PC-9 (cell line): ENCODE measurements around the gene PUM1. TPM values are rescaled to one million over a fixed set of nuclear protein-coding genes. Genes with fewer than 3 reads are reported as not detected.

Experiments
- BruUV-seq: library from RNA; stranded (reverse); fragments of 400-500 nt; replicated peaks from 2 replicates; lab custom pipeline; 2021; lab: Mats Ljungman, UMichigan
- CTCF ChIA-PET: fragments of 300-600 bp; sonication (Branson Sonifier 250); formaldehyde crosslinking; loops from one replicate; lab custom pipeline; 2022; ENCODE audit warnings: antibody characterized with exemption; lab: Charles Lee
- POLR2A ChIA-PET: fragments of 300-600 bp; sonication (Branson Sonifier 250); formaldehyde crosslinking; loops from one replicate; lab custom pipeline; 2022; ENCODE audit warnings: antibody characterized with exemption; ENCODE audit not compliant: unreplicated experiment; lab: Charles Lee
- DNase-seq, 2 experiments: peaks; one replicate each; pipeline versions ENCODE4 v3.0.0 to v3.0.0-alpha.2; 2015 to 2022; ENCODE audit warnings: mixed read lengths in 1 of 2
- H2AFZ ChIP-seq: fragments of 200-600 bp; sonication (generic); 2 replicates; pipeline ENCODE4 v1.8.1; 2017; ENCODE audit warnings: antibody characterized with exemption
- H3F3A ChIP-seq: fragments of 200-600 bp; sonication (generic); 2 replicates; pipeline ENCODE4 v1.8.1; 2017; ENCODE audit warnings: antibody characterized with exemption, mild to moderate bottlenecking, low read depth; ENCODE audit not compliant: insufficient read depth
- H3K27ac ChIP-seq: fragments of 200-600 bp; sonication (generic); 2 replicates; pipeline ENCODE4 v1.6.1; 2016; ENCODE audit warnings: mixed run types
- H3K27me3 ChIP-seq: fragments of 200-600 bp; sonication (generic); 2 replicates; pipeline ENCODE4 v1.6.1; 2016; ENCODE audit warnings: low read depth, mixed run types; ENCODE audit not compliant: insufficient read depth
- H3K36me3 ChIP-seq: fragments of 200-600 bp; sonication (generic); 2 replicates; pipeline ENCODE4 v1.6.1; 2016; ENCODE audit warnings: low read depth, mixed run types
- H3K4me1 ChIP-seq: fragments of 200-600 bp; sonication (generic); replicated peaks from 2 replicates; pipeline ENCODE4 v1.6.1; 2016; ENCODE audit warnings: mixed run types; ENCODE audit not compliant: insufficient read depth
- H3K4me2 ChIP-seq: fragments of 200-600 bp; sonication (generic); 2 replicates; pipeline ENCODE4 v1.6.1; 2017; ENCODE audit warnings: mixed run types
- H3K4me3 ChIP-seq: fragments of 200-600 bp; sonication (generic); 2 replicates; pipeline ENCODE4 v1.6.1; 2016; ENCODE audit warnings: mixed run types
- H3K79me2 ChIP-seq: fragments of 200-600 bp; sonication (generic); 2 replicates; pipeline ENCODE4 v1.6.1; 2017; ENCODE audit warnings: low read depth, mixed run types
- H3K9me2 ChIP-seq: fragments of 200-600 bp; sonication (generic); 2 replicates; pipeline ENCODE4 v1.8.1; 2017; ENCODE audit warnings: mild to moderate bottlenecking; ENCODE audit not compliant: insufficient read depth
- H3K9me3 ChIP-seq: fragments of 200-600 bp; sonication (generic); 2 replicates; pipeline ENCODE4 v1.8.1; 2016; ENCODE audit warnings: low read depth; ENCODE audit not compliant: insufficient read depth
- H4K20me1 ChIP-seq: fragments of 200-600 bp; sonication (generic); 2 replicates; pipeline ENCODE4 v1.8.1; 2017; ENCODE audit not compliant: insufficient read depth
- EZH2 ChIP-seq: fragments of 200-600 bp; sonication (generic); IDR thresholded peaks from 2 replicates; pipeline ENCODE4 v1.8.0; 2017; ENCODE audit warnings: antibody characterized with exemption, low read depth
- intact Hi-C: fragments of 100-400 bp; cut with micrococcal nuclease; formaldehyde crosslinking; loops from one replicate; pipeline ENCODE4 v1.10.0; 2022; ENCODE audit not compliant: unreplicated experiment
- total RNA-seq: library from RNA; stranded (reverse); gene quantifications from 2 replicates; pipeline ENCODE4 v1.2.3, GENCODE V29; 2021
- TF ChIP-seq, protein P1 (sequence below): fragments of 200-600 bp; sonication (generic); conservative IDR thresholded peaks from 2 replicates; pipeline ENCODE4 v1.6.1; 2017; ENCODE audit warnings: mixed run types, antibody characterized with exemption, mild to moderate bottlenecking, moderate library complexity

Gene PUM1
- total RNA-seq, 1 experiment from 2014 or later, result 117 TPM

DNA sequence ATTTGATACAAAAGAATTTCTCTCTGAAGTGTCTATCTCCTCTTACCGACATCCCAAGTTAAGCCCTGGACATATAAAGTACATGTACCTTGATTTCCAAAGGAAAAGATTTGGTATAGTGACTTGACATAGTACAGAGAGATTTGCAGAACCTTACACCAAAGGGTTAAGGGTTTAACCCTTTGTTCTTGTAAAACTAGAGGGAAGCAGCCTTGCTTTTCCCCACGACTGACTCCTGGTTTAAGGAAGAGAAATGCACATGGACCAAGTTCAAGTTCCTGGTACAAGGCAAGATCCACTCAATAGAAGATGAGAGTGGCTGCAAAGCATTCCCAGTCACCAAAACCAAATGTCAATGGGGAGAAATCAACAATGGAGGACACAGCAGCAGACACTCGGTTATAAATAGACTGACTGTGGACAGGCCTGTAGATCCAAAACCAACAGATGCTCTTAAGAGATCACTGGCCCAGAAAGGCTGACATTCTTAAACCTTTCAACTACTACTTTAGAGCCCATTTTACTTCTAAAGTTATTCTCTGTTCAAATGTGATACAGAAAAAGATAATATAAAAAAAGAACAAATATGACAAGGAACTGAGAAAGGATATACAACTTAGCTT is 69.4 kb downstream of the PUM1 start:
- Histone ChIP-seq H4K20me1 (peaks cover 78% of the 10 kb centered on the region), H3K27ac (no peak overlapping the region), H3K4me3 (no peak overlapping the region), H3K36me3 (peaks cover 16% of the 10 kb centered on the region; the same call in 1 of the 2 replicates), H3K9me2 (no peaks in the 10 kb centered on the region), H3K9me3 (no peaks in the 10 kb centered on the region), H3F3A (peaks cover 5% of the 10 kb centered on the region; the same call in 1 of the 2 replicates), H3K27me3 (no peaks in the 10 kb centered on the region), H3K79me2 (peaks cover 86% of the 10 kb centered on the region), H3K4me1 (no peaks in the 10 kb centered on the region), H2AFZ (no peak overlapping the region), H3K4me2 (no peak overlapping the region)
- ChIA-PET CTCF (interaction anchor here (0.5 kb wide), 1 partner anchor 14 kb away, joined by 5 read pairs; no protein-coding TSS in a partner anchor), POLR2A (no interaction called here)
- no peak for TF ChIP-seq EZH2
- TF ChIP-seq, protein P1, sequence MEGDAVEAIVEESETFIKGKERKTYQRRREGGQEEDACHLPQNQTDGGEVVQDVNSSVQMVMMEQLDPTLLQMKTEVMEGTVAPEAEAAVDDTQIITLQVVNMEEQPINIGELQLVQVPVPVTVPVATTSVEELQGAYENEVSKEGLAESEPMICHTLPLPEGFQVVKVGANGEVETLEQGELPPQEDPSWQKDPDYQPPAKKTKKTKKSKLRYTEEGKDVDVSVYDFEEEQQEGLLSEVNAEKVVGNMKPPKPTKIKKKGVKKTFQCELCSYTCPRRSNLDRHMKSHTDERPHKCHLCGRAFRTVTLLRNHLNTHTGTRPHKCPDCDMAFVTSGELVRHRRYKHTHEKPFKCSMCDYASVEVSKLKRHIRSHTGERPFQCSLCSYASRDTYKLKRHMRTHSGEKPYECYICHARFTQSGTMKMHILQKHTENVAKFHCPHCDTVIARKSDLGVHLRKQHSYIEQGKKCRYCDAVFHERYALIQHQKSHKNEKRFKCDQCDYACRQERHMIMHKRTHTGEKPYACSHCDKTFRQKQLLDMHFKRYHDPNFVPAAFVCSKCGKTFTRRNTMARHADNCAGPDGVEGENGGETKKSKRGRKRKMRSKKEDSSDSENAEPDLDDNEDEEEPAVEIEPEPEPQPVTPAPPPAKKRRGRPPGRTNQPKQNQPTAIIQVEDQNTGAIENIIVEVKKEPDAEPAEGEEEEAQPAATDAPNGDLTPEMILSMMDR, result no peak
- BruUV-seq, result no TSS peak
- intact Hi-C loops, result no loop called here
- DNase-seq, result no peak

DNA sequence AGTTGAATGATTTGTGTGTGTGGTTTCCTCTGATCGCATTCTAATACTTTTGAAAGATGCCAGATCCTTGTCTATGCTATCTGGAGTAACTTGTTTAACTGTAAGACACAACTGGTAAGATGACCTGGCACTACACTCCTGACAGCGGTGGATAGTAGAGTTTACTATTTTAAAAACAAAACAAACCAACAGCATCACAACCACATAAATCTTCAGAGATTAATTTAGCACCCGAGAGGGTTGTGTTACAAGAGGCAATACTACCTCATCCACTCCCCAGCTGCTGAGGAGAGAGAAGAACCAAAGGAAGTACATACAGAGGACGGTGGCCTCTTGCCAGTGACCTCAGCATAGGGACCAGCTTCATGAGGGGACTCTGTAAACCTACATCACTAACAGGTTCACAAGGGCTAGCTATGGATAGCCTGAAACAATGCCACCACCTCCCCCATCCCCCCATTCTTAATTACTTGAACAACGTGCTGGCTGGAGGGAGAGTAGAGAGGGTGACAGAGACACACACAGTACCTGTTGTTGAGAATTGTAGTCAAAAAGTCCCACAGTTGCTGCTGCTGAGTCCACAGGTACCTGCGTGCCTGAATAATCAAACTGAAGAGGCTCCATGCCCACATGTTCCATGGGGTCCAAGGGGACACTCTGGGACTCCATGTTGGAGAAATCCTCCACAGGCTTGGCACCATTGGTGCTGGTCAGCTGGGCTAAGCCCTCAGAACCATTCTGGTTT is 73.5 kb downstream of the PUM1 start:
- Histone ChIP-seq H4K20me1 (peaks cover 84% of the 10 kb centered on the region), H3K27ac (no peak overlapping the region), H3K4me2 (no peak overlapping the region), H3K9me3 (no peaks in the 10 kb centered on the region), H3K4me1 (no peaks in the 10 kb centered on the region), H3K79me2 (peaks cover 88% of the 10 kb centered on the region), H3F3A (peaks cover 17% of the 10 kb centered on the region), H3K27me3 (no peaks in the 10 kb centered on the region), H2AFZ (no peak overlapping the region), H3K36me3 (peaks cover 12% of the 10 kb centered on the region; the same call in 1 of the 2 replicates), H3K4me3 (no peak overlapping the region), H3K9me2 (no peaks in the 10 kb centered on the region)
- no TSS peak for BruUV-seq
- intact Hi-C loops, result no loop called here
- TF ChIP-seq, protein P1, result no peak
- no peak for TF ChIP-seq EZH2
- CTCF ChIA-PET, result no interaction called here
- POLR2A ChIA-PET, result no interaction called here
- no peak for DNase-seq

DNA sequence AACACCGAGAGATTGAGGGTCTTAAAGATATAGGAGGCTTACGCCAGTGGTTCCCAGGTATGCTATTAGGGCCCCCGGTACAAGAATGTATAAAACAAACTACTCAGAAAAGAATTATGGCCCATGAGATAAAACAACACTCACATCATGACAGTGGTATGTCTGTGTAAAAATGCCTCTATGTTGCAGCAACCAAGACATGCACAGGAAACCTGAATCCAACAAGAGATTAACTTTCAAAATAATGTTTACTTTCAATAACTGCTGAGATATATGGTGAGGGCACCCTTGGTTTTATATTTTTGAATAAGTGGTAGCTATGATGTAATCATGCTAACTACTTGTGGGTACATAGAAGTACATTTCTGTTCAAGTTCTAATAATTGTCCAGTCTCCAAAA is 74.9 kb downstream of the PUM1 start:
- H3K4me2 ChIP-seq, result no peak overlapping the region
- DNase-seq, result no peak
- no peaks in the 10 kb centered on the region for H3K27me3 ChIP-seq
- intact Hi-C loops, result no loop called here
- no peak overlapping the region for H3K27ac ChIP-seq
- H3K36me3 ChIP-seq, result peaks cover 12% of the 10 kb centered on the region; the same call in 1 of the 2 replicates
- H2AFZ ChIP-seq, result no peak overlapping the region
- peaks cover 80% of the 10 kb centered on the region for H4K20me1 ChIP-seq
- no peaks in the 10 kb centered on the region for H3K9me2 ChIP-seq
- no peaks in the 10 kb centered on the region for H3K9me3 ChIP-seq
- peaks cover 23% of the 10 kb centered on the region for H3F3A ChIP-seq
- no peak overlapping the region for H3K4me3 ChIP-seq
- POLR2A ChIA-PET, result interaction anchor here (0.7 kb wide), 1 partner anchor 23 kb away, joined by 12 read pairs; no protein-coding TSS in a partner anchor
- CTCF ChIA-PET, result no interaction called here
- no TSS peak for BruUV-seq
- peaks cover 86% of the 10 kb centered on the region for H3K79me2 ChIP-seq
- TF ChIP-seq, protein P1, result no peak
- TF ChIP-seq EZH2, result no peak
- H3K4me1 ChIP-seq, result no peaks in the 10 kb centered on the region
